Gastrocnemius medialis (tissue), 4 donors: ENCODE data around the gene CIDEB. TPM values are rescaled to one million over a fixed set of nuclear protein-coding genes. Genes with fewer than 3 reads are reported as not detected.

ENCODE experiments used
- ATAC-seq, 2 donors: fragments of 150-250 bp; one replicate each; pipeline ENCODE4 v1.9.1; 2016
- DNase-seq, 2 donors: peaks; one replicate each; pipeline ENCODE4 v3.0.0-alpha.2; 2019
- H3K27ac ChIP-seq, 4 donors: fragments of 200-600 bp; sonication (generic); 1 replicate in 1 of 4; 2 replicates in 3 of 4; pipeline ENCODE4 v1.5.1; 2016 to 2018; ENCODE audit warnings: mild to moderate bottlenecking in 2 of 4, moderate library complexity in 1 of 4
- H3K27me3 ChIP-seq, 3 donors: fragments of 200-600 bp; sonication (generic) in 2 of 3; 1 replicate in 1 of 3; 2 replicates in 2 of 3; pipeline versions ENCODE4 v1.5.1 to v1.6.0; 2016 to 2019; ENCODE audit warnings: mild to moderate bottlenecking in 1 of 3, moderate library complexity in 1 of 3
- H3K36me3 ChIP-seq, 2 donors: fragments of 200-600 bp; sonication (generic) in 1 of 2; one replicate each; pipeline ENCODE4 v1.5.1; 2017 to 2018
- H3K4me1 ChIP-seq, 2 donors: fragments of 200-600 bp; sonication (generic) in 1 of 2; one replicate each; pipeline ENCODE4 v1.5.1; 2016 to 2017; ENCODE audit warnings: mild to moderate bottlenecking in 2 of 2
- H3K4me3 ChIP-seq, 4 donors: fragments of 200-600 bp; sonication (generic) in 3 of 4; 1 replicate in 1 of 4; 2 replicates in 3 of 4; pipeline ENCODE4 v1.5.1; 2016 to 2019; ENCODE audit warnings: mild to moderate bottlenecking in 2 of 4
- H3K9me3 ChIP-seq, 3 donors: fragments of 200-600 bp; sonication (generic) in 2 of 3; 1 replicate in 1 of 3; 2 replicates in 2 of 3; pipeline ENCODE4 v1.5.1; 2016 to 2019
- CTCF ChIP-seq, 5 experiments: fragments of 450-650 bp in 3 of 5; fragments of 200-600 bp in 2 of 5; sonication (generic) in 2 of 5; IDR thresholded peaks in 4 of 5; conservative IDR thresholded peaks in 1 of 5; 1 replicate in 4 of 5; 2 replicates in 1 of 5; pipeline ENCODE4 v1.5.1; 2016 to 2019; ENCODE audit warnings: antibody characterized with exemption in 5 of 5, mild to moderate bottlenecking in 3 of 5, moderate library complexity in 3 of 5
- POLR2A ChIP-seq, 2 donors: fragments of 450-650 bp; IDR thresholded peaks; one replicate each; pipeline ENCODE4 v1.6.1; 2017; ENCODE audit warnings: antibody characterized with exemption in 2 of 2, mild to moderate bottlenecking in 2 of 2, moderate library complexity in 2 of 2
- in situ Hi-C, 4 donors: fragments of 200-750 bp; cut with MboI; loops; one replicate each; pipeline versions ENCODE4 v1.15.0 to v1.8.0; 2017; ENCODE audit warnings: low sequenced_read_pairs in 4 of 4
- intact Hi-C: fragments of 100-400 bp; cut with DNase I; formaldehyde crosslinking; loops from one replicate; pipeline ENCODE4 v1.15.1; 2023; ENCODE audit warnings: low total_unique reads
- total RNA-seq, 4 donors: library from RNA; depleted of rRNA; stranded (reverse); fragments of >200 nt; gene quantifications; one replicate each; pipeline versions ENCODE4 v1.1.0 to v1.2.3, GENCODE V29; 2016

The CIDEB gene
- total RNA-seq, 4 donors from 2014 or later, result 0.39 to 1.5 (median 0.88) TPM

GRCh38 chr14:24255931-24256711, 51.7 kb downstream of the CIDEB start:
- no peak for TF ChIP-seq CTCF (IDR thresholded peaks at IDR 0.05 in 4 of 5, conservative IDR thresholded peaks at IDR 0.05 in 1 of 5)
- TF ChIP-seq POLR2A (IDR thresholded peaks at IDR 0.05), result no peak
- Histone ChIP-seq H3K27ac (no peak overlapping the region), H3K4me3 (no peak overlapping the region), H3K4me1 (no peaks in the 10 kb centered on the region), H3K36me3 (no peaks in the 10 kb centered on the region), H3K9me3 (no peaks in the 10 kb centered on the region), H3K27me3 (no peaks in the 10 kb centered on the region)
- ATAC-seq (no peak), DNase-seq (no peak)
- intact Hi-C loops (no loop called here), in situ Hi-C loops (no loop called here)

- no peak overlapping the region for H3K27ac ChIP-seq
- no peaks in the 10 kb centered on the region for H3K36me3 ChIP-seq
- ATAC-seq (no peak), DNase-seq (no peak)
- in situ Hi-C loops, result no loop called here
- H3K27me3 ChIP-seq, result no peaks in the 10 kb centered on the region
- TF ChIP-seq CTCF (IDR thresholded peaks at IDR 0.05 in 4 of 5, conservative IDR thresholded peaks at IDR 0.05 in 1 of 5) (no peak), POLR2A (IDR thresholded peaks at IDR 0.05) (no peak)
- intact Hi-C loops, result no loop called here
- no peak overlapping the region for H3K4me3 ChIP-seq
- H3K4me1 ChIP-seq, result no peaks in the 10 kb centered on the region
- no peaks in the 10 kb centered on the region for H3K9me3 ChIP-seq
Observed at GRCh38 chr14:24255438-24255837, 52.3 kb downstream of the CIDEB start.

Other genes with a start within 250 kb of the CIDEB start
- gene CPNE6, start 236.4 kb downstream of the CIDEB start, total RNA-seq, result not detected
- 1 to 10 TPM; 1.9 to 9.8 (median 3.6) TPM for gene PCK2, start 213.7 kb downstream of the CIDEB start, total RNA-seq
- 100 to 1,000 TPM in 1 of 4 donors, 10 to 100 TPM in 3; 52.4 to 113 (median 88.7) TPM for gene DCAF11, start 193.2 kb downstream of the CIDEB start, total RNA-seq
- gene NRL, start 193.0 kb downstream of the CIDEB start, total RNA-seq, result 1 to 10 TPM in 3 of 4 donors, under 1 TPM in 1; 0.82 to 4.5 (median 2.4) TPM
- 10 to 100 TPM; 45.3 to 91.3 (median 65.4) TPM for gene FITM1, start 177.3 kb downstream of the CIDEB start, total RNA-seq
- 100 to 1,000 TPM in 2 of 4 donors, 10 to 100 TPM in 2; 63.3 to 158 (median 87.5) TPM for gene PSME1, start 171.8 kb downstream of the CIDEB start, total RNA-seq
- 10 to 100 TPM; 13.6 to 18.8 (median 16.3) TPM for gene EMC9, start 166.4 kb downstream of the CIDEB start, total RNA-seq
- gene PSME2, start 161.4 kb downstream of the CIDEB start, total RNA-seq, result 10 to 100 TPM; 13.7 to 53.2 (median 21.5) TPM
- 100 to 1,000 TPM in 1 of 4 donors, 10 to 100 TPM in 3; 63.3 to 140 (median 82.4) TPM for gene RNF31, start 160.5 kb downstream of the CIDEB start, total RNA-seq
- gene IRF9, start 146.7 kb downstream of the CIDEB start, total RNA-seq, result 10 to 100 TPM in 3 of 4 donors, 1 to 10 TPM in 1; 6.5 to 36.7 (median 11.9) TPM
- gene REC8, start 135.9 kb downstream of the CIDEB start, total RNA-seq, result 1 to 10 TPM in 1 of 4 donors, under 1 TPM in 2, not detected in 1; 0.27 to 3.1 (median 0.82) TPM
- gene IPO4, start 119.2 kb downstream of the CIDEB start, total RNA-seq, result 10 to 100 TPM; 35.7 to 73.2 (median 55.4) TPM
- gene TM9SF1, start 112.5 kb downstream of the CIDEB start, total RNA-seq, result 10 to 100 TPM; 31.4 to 46.4 (median 36.7) TPM
- not detected for gene TSSK4, start 102.3 kb downstream of the CIDEB start, total RNA-seq
- 10 to 100 TPM; 13.6 to 29.8 (median 20.7) TPM for gene CHMP4A, start 94.5 kb downstream of the CIDEB start, total RNA-seq
- 10 to 100 TPM in 3 of 4 donors, 1 to 10 TPM in 1; 6.7 to 19.2 (median 13.9) TPM for gene MDP1, start 91.9 kb downstream of the CIDEB start, total RNA-seq
- 100 to 1,000 TPM; 141 to 178 (median 162) TPM for gene NEDD8, start 75.6 kb downstream of the CIDEB start, total RNA-seq
- 10 to 100 TPM; 15.4 to 44.8 (median 27.4) TPM for gene GMPR2, start 75.0 kb downstream of the CIDEB start, total RNA-seq
- 10 to 100 TPM; 41.4 to 77.1 (median 50.7) TPM for gene TINF2, start 65.4 kb downstream of the CIDEB start, total RNA-seq
- gene TGM1, start 44.8 kb downstream of the CIDEB start, total RNA-seq, result under 1 TPM in 1 of 4 donors, not detected in 3; 0.20 TPM
- 10 to 100 TPM; 20.9 to 32.8 (median 28.0) TPM for gene RABGGTA, start 36.4 kb downstream of the CIDEB start, total RNA-seq
- gene DHRS1, start 8.2 kb downstream of the CIDEB start, total RNA-seq, result 10 to 100 TPM in 2 of 4 donors, 1 to 10 TPM in 2; 1.9 to 12.2 (median 8.2) TPM
- gene NOP9, start 8.1 kb downstream of the CIDEB start, total RNA-seq, result 10 to 100 TPM; 27.2 to 43.5 (median 32.2) TPM
- gene LTB4R2, start 2.2 kb upstream of the CIDEB start, total RNA-seq, result 1 to 10 TPM in 2 of 4 donors, under 1 TPM in 2; 0.39 to 3.3 (median 2.0) TPM
- 1 to 10 TPM in 2 of 4 donors, under 1 TPM in 2; 0.13 to 2.2 (median 0.75) TPM for gene LTB4R, start 3.5 kb upstream of the CIDEB start, total RNA-seq
- 10 to 100 TPM in 1 of 4 donors, 1 to 10 TPM in 3; 7.9 to 16.6 (median 8.7) TPM for gene ADCY4, start 27.1 kb upstream of the CIDEB start, total RNA-seq
- 1 to 10 TPM in 2 of 4 donors, under 1 TPM in 2; 0.66 to 1.6 (median 0.97) TPM for gene RIPK3, start 32.0 kb upstream of the CIDEB start, total RNA-seq
- gene NFATC4, start 60.2 kb upstream of the CIDEB start, total RNA-seq, result 10 to 100 TPM in 1 of 4 donors, 1 to 10 TPM in 3; 4.6 to 13.2 (median 7.5) TPM
- 1 to 10 TPM in 3 of 4 donors, under 1 TPM in 1; 0.87 to 3.7 (median 2.1) TPM for gene NYNRIN, start 91.0 kb upstream of the CIDEB start, total RNA-seq
- gene CBLN3, start 121.7 kb upstream of the CIDEB start, total RNA-seq, result under 1 TPM in 3 of 4 donors, not detected in 1; 0.16 to 0.36 (median 0.24) TPM
- gene KHNYN, start 122.0 kb upstream of the CIDEB start, total RNA-seq, result 10 to 100 TPM; 35.1 to 50.5 (median 44.7) TPM
- 10 to 100 TPM; 21.7 to 51.4 (median 38.3) TPM for gene SDR39U1, start 134.8 kb upstream of the CIDEB start, total RNA-seq
- gene CMA1, start 200.3 kb upstream of the CIDEB start, total RNA-seq, result under 1 TPM in 1 of 4 donors, not detected in 3; 0.76 TPM